ENCODE measurements around the gene LRRC56. TPM values are rescaled to one million over a fixed set of nuclear protein-coding genes. Genes with fewer than 3 reads are reported as not detected.

The LRRC56 gene
- total RNA-seq, 1 donor from 2014 or later = 2.7 TPM

- no peaks in the 10 kb centered on the region for H3K27me3 Mint-ChIP-seq (ENCODE audit: low read depth)
- no peaks in the 10 kb centered on the region for H3K9me3 Mint-ChIP-seq (ENCODE audit: low read depth)
- peak overlapping the region; percentile 22 for H3K27ac Mint-ChIP-seq (ENCODE audit: unreplicated experiment)
- DNase-seq (ENCODE audit: low spot score) = peak; percentile 88
- H3K4me3 Mint-ChIP-seq (ENCODE audit: unreplicated experiment) = no peak overlapping the region
- TF ChIP-seq, protein P1, sequence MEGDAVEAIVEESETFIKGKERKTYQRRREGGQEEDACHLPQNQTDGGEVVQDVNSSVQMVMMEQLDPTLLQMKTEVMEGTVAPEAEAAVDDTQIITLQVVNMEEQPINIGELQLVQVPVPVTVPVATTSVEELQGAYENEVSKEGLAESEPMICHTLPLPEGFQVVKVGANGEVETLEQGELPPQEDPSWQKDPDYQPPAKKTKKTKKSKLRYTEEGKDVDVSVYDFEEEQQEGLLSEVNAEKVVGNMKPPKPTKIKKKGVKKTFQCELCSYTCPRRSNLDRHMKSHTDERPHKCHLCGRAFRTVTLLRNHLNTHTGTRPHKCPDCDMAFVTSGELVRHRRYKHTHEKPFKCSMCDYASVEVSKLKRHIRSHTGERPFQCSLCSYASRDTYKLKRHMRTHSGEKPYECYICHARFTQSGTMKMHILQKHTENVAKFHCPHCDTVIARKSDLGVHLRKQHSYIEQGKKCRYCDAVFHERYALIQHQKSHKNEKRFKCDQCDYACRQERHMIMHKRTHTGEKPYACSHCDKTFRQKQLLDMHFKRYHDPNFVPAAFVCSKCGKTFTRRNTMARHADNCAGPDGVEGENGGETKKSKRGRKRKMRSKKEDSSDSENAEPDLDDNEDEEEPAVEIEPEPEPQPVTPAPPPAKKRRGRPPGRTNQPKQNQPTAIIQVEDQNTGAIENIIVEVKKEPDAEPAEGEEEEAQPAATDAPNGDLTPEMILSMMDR (IDR thresholded peaks at IDR 0.05) = no peak
- H3K36me3 Mint-ChIP-seq (ENCODE audit: low read depth) = no peaks in the 10 kb centered on the region
- H3K4me1 Mint-ChIP-seq (ENCODE audit: low read depth) = peaks cover 23% of the 10 kb centered on the region
Observed at GRCh38 chr11:565921-566509, 28.7 kb downstream of the LRRC56 start.

DNA sequence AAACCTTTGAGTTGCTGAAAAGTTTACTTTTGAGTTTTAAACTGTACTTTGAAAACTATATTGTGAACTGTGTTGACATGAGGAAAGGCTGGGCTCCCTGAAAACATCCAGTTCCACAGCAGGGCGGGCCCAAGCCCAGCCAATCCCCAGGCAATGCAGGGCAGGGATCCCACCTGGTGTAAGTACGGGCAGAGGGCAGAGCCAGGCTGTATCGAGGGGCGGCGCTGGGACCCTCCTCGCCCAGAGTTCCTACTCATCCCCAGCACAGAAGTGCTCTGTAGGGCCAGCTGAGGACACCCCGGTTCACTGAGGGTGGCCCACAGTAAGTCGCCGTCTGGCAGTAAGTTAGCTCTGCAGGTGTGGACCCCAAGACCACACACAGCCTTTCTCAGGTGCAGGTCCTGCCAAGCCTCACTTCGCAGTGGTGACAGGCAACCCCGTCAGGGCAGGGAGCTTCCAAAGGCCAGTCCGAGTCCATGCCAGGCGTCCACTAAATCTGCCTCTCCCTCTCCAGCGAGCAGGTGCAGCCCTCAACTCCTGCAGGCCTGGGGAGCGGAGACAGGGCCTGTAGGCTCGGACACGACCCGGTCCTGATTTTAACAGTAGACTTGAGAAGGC is 29.8 kb downstream of the LRRC56 start:
- TF ChIP-seq, protein P1 (IDR thresholded peaks at IDR 0.05) = no peak
- H3K27me3 Mint-ChIP-seq (ENCODE audit: low read depth) = no peaks in the 10 kb centered on the region

DNA sequence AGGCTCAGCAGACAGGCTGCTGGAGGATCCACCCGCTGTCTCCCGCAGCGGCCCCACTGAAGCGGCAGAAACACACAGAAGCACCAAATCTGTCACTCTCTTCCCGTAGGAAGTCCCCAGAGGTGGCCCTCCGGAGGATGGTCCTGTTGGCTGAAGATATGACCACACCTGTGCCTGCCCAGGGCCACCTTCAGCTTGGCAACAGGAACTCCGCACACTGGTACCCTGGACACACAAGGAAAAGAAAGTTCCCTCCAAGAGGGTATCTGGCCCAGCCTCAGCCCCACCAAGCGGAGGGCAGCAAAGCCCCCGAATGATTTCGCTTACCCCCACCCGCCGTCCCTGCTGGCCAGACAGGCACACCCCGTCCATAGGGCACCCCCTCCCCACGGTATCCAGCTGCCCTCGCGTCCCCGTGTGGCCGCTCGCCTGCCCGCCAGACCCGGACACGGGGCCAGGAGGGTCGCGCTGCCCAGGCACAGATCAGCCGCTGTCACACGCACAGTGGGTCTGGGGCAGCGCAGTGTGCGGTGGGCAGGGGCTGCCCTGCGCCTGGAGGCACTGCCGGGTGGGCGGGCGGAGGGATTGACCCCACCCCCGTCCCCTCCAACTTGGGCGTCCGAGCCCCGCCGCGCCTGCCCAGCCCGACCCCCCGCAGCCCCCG is 30.4 kb downstream of the LRRC56 start:
- Mint-ChIP-seq H3K27ac (ENCODE audit: unreplicated experiment) (peak overlapping the region; percentile 65), H3K4me3 (ENCODE audit: unreplicated experiment) (peak overlapping the region; percentile 87), H3K4me1 (ENCODE audit: low read depth) (peaks cover 15% of the 10 kb centered on the region), H3K9me3 (ENCODE audit: low read depth) (no peaks in the 10 kb centered on the region), H3K27me3 (ENCODE audit: low read depth) (no peaks in the 10 kb centered on the region), H3K36me3 (ENCODE audit: low read depth) (no peaks in the 10 kb centered on the region)
- DNase-seq (ENCODE audit: low spot score) = peak; percentile 87
- TF ChIP-seq, protein P1 (IDR thresholded peaks at IDR 0.05) = no peak

More for the DNA sequence above, 29.8 kb downstream of the LRRC56 start:
- Mint-ChIP-seq H3K27ac (ENCODE audit: unreplicated experiment) (no peak overlapping the region), H3K4me3 (ENCODE audit: unreplicated experiment) (peak overlapping the region; percentile 87), H3K36me3 (ENCODE audit: low read depth) (no peaks in the 10 kb centered on the region), H3K4me1 (ENCODE audit: low read depth) (peaks cover 15% of the 10 kb centered on the region), H3K9me3 (ENCODE audit: low read depth) (no peaks in the 10 kb centered on the region)
- DNase-seq (ENCODE audit: low spot score) = no peak

DNA sequence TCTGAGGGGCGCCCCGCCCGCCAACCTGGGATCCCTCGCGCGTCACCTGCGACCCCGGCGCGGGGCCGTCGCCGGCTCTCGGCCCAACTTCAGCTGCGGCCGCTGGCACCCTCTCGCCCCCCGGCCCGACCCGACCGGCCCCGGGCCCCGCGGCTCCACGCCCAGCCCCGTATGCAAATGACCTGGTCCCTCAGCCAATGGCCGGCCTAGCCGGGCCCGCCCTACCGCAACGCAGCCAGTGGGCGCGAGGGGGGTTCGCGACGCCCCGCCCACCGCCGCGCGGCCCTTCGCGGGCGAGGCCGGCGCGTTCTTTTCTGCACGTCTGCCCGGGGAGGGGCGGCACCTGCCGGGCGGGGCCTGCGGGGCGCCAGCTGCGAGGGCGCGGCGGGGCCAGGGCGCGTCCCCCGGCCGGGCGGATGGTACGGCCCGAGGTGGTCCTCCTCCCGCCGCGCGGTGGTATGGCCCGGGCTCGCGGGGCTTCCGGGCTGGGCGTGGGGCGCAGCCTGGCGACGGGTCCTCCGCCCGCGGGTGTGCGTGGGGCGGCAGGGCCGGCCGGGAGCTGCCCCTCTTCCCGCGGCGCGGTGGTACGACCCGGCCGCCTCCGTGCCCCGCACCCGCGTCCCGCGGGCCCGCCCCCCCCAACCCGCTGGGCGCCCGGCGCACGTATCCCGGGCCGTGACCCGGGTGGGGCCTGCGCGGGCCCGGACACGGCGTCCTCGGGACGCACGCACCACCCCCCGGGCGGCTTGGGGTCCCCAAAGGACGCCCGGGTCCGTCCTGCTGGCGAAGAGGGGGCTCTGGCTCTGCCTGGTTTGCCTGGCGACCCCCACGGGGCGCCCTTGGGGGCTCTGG is 31.2 kb downstream of the LRRC56 start:
- H3K9me3 Mint-ChIP-seq (ENCODE audit: low read depth) = no peaks in the 10 kb centered on the region
- peak overlapping the region; percentile 70 for H3K4me3 Mint-ChIP-seq (ENCODE audit: unreplicated experiment)
- peaks cover 15% of the 10 kb centered on the region for H3K4me1 Mint-ChIP-seq (ENCODE audit: low read depth)
- no peak for DNase-seq (ENCODE audit: low spot score)
- TF ChIP-seq, protein P1 (IDR thresholded peaks at IDR 0.05) = no peak
- no peaks in the 10 kb centered on the region for H3K36me3 Mint-ChIP-seq (ENCODE audit: low read depth)
- H3K27me3 Mint-ChIP-seq (ENCODE audit: low read depth) = no peaks in the 10 kb centered on the region
- peak overlapping the region; percentile 61 for H3K27ac Mint-ChIP-seq (ENCODE audit: unreplicated experiment)

Measured in chondrocyte (in vitro differentiated cells).